Measurements from ENCODE around the gene CASQ1.

CASQ1 gene

GRCh38 chr1:160200786-160201185 is 10.4 kb downstream of the CASQ1 start:
- CTCF ChIA-PET = no interaction called here
- TF ChIP-seq CTBP1 (IDR thresholded peaks at IDR 0.05; ENCODE audit: borderline replicate concordance) (no peak), SP1 (IDR thresholded peaks at IDR 0.05) (no peak), HDGF (IDR thresholded peaks at IDR 0.05; ENCODE audit: borderline replicate concordance) (no peak), SUZ12 (IDR thresholded peaks at IDR 0.05) (no peak), BHLHE40 (IDR thresholded peaks at IDR 0.05; ENCODE audit: borderline replicate concordance) (no peak), ARNT (IDR thresholded peaks at IDR 0.05) (no peak)
- POLR2A ChIA-PET = no interaction called here
- no peak for DNase-seq (ENCODE audit: extremely low spot score)

DNA sequence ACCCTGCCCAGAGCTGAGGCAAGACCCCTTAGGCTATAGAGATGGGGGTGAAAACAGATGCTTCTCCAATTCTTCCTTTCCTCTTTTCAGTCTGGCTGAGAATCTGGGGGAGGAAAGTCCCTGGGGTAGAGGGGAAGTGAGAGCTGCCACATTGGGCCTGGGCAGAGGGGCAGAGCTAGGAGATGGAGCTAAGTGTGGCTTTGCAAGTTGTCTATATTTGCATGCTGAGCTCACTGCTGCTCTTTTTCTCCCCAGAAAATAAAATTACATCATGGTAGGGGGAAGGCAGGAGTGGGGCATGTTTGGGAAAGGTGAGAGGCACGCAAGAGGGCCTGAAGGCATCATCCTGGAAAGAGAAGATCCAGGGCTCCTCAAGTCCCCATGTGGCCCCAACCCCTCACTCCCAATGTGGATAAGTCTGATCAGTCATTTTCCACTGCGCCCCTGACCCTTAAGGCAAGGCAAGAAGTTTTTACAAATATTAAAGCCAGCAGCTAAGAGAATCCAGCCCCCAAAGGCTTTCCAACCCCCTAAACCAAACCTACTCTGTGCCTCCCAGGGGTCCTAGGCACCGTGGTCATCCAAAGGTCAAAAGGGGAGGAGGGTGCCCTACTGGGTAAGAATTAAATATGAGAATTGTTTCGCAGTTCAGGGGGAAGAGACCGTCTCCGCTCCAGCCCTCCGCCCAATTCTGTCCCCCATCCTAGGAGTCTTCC is 14.3 kb downstream of the CASQ1 start:
- no peak for DNase-seq (ENCODE audit: extremely low spot score)
- TF ChIP-seq LEF1 (IDR thresholded peaks at IDR 0.05; ENCODE audit: borderline replicate concordance) = no peak
- no peak for TF ChIP-seq ARNT (IDR thresholded peaks at IDR 0.05)
- TF ChIP-seq, protein P1, sequence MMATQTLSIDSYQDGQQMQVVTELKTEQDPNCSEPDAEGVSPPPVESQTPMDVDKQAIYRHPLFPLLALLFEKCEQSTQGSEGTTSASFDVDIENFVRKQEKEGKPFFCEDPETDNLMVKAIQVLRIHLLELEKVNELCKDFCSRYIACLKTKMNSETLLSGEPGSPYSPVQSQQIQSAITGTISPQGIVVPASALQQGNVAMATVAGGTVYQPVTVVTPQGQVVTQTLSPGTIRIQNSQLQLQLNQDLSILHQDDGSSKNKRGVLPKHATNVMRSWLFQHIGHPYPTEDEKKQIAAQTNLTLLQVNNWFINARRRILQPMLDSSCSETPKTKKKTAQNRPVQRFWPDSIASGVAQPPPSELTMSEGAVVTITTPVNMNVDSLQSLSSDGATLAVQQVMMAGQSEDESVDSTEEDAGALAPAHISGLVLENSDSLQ (IDR thresholded peaks at IDR 0.05) = no peak
- TF ChIP-seq FOXK2 (IDR thresholded peaks at IDR 0.05) = no peak
- TF ChIP-seq BHLHE40 (IDR thresholded peaks at IDR 0.05; ENCODE audit: borderline replicate concordance) = no peak
- TF ChIP-seq FOXA1 (IDR thresholded peaks at IDR 0.05) = no peak
- no peak for TF ChIP-seq HDGF (IDR thresholded peaks at IDR 0.05; ENCODE audit: borderline replicate concordance)
- TF ChIP-seq NFRKB (IDR thresholded peaks at IDR 0.05) = no peak
- no peak for TF ChIP-seq L3MBTL2 (conservative IDR thresholded peaks at IDR 0.05)
- TF ChIP-seq FOXM1 (IDR thresholded peaks at IDR 0.05; ENCODE audit: borderline replicate concordance) = no peak
- no peak for TF ChIP-seq ZNF384 (IDR thresholded peaks at IDR 0.05)
- no peak for TF ChIP-seq CTBP1 (IDR thresholded peaks at IDR 0.05; ENCODE audit: borderline replicate concordance)
- no peak for TF ChIP-seq SP1 (IDR thresholded peaks at IDR 0.05)
- TF ChIP-seq SUZ12 (IDR thresholded peaks at IDR 0.05) = no peak
- TF ChIP-seq TARDBP (IDR thresholded peaks at IDR 0.05) = no peak
- no peak for TF ChIP-seq ELF4 (IDR thresholded peaks at IDR 0.05)
- CTCF ChIA-PET = interaction anchor here (0.8 to 1.8 kb wide), 3 partner anchors 11 to 103 kb away, joined by 3 to 12 read pairs (median 5); no protein-coding TSS in a partner anchor
- POLR2A ChIA-PET = interaction anchor here (0.9 to 1.7 kb wide), 3 partner anchors 11 to 158 kb away, joined by 3 to 7 read pairs (median 3); no protein-coding TSS in a partner anchor

DNA sequence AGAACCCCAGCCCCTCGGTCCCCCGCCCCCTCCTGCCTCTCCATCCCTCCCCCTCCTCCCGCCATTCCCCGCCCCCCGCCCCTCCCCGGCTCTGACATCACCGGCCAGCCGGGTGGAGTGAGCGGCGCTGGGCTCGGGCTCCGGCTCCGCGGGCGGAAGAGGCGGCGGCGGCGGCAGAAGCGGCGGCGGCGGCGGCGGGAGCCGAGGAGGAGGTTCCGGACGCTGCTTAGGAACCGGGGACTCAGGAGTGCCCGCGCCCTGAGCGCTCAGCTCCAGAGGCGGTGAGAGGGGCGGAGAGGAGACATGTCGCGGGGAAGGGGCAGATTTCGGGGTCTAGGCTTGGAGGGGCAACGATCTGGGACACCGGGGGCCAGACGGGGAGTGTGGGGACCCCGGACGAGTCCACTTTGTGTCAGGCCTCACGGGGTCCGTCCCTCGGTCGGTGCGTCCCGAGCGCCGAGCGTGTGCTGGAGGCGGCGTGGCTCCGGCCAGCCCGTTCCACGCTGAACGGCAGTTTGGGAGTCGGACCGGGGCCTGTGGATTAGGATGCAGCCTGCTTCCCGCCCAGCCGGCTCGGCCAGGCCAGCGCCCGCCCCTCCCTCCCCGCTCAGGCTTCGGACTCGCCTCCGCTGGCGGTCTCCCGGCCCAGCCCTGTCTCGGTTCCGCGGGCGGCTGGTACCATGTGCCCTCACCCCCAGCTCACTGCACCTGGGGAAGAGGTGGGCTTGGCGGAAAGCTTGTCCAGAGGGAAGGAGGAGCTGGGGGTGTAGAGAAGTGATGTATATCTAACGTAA is 15.1 kb downstream of the CASQ1 start, which contains the start of gene PEA15:
PEA15 (plus strand) TSS at position 143 of the 794 bp plus-strand sequence. CDS start 6,161 bp downstream, outside the sequence.
- POLR2A ChIA-PET = interaction anchor here (1.1 to 1.7 kb wide), 2 partner anchors 12 to 14 kb away, joined by 3 to 7 read pairs; no protein-coding TSS in a partner anchor
- CTCF ChIA-PET = interaction anchor here (0.7 to 1.6 kb wide), 3 partner anchors 12 to 104 kb away, joined by 4 to 5 read pairs (median 5); no protein-coding TSS in a partner anchor
- TF ChIP-seq SUZ12 (IDR thresholded peaks at IDR 0.05) (no peak), NFRKB (IDR thresholded peaks at IDR 0.05) (no peak), FOXA1 (IDR thresholded peaks at IDR 0.05) (no peak), ELF4 (IDR thresholded peaks at IDR 0.05) (no peak), HDGF (IDR thresholded peaks at IDR 0.05; ENCODE audit: borderline replicate concordance) (0 out of 2 replicates have a peak, but pooled peaks have one; percentile 8), CTBP1 (IDR thresholded peaks at IDR 0.05; ENCODE audit: borderline replicate concordance) (no peak), L3MBTL2 (conservative IDR thresholded peaks at IDR 0.05) (peak; percentile 35; the same call in 1 of the 2 replicates), FOXK2 (IDR thresholded peaks at IDR 0.05) (no peak), TARDBP (IDR thresholded peaks at IDR 0.05) (no peak)

GRCh38 chr1:160206036-160206389 is 15.6 kb downstream of the CASQ1 start:
- TF ChIP-seq HDGF (IDR thresholded peaks at IDR 0.05; ENCODE audit: borderline replicate concordance) = 0 out of 2 replicates have a peak, but pooled peaks have one; percentile 1
- no peak for TF ChIP-seq CTBP1 (IDR thresholded peaks at IDR 0.05; ENCODE audit: borderline replicate concordance)
- POLR2A ChIA-PET = no interaction called here
- CTCF ChIA-PET = interaction anchor here (0.7 to 1.6 kb wide), 2 partner anchors 13 to 46 kb away, joined by 4 to 5 read pairs; no protein-coding TSS in a partner anchor
- peak; percentile 57 for DNase-seq (ENCODE audit: extremely low spot score)

More for the DNA sequence above, 15.1 kb downstream of the CASQ1 start, which contains the start of gene PEA15:
- DNase-seq (ENCODE audit: extremely low spot score) = peak; percentile 91

DNA sequence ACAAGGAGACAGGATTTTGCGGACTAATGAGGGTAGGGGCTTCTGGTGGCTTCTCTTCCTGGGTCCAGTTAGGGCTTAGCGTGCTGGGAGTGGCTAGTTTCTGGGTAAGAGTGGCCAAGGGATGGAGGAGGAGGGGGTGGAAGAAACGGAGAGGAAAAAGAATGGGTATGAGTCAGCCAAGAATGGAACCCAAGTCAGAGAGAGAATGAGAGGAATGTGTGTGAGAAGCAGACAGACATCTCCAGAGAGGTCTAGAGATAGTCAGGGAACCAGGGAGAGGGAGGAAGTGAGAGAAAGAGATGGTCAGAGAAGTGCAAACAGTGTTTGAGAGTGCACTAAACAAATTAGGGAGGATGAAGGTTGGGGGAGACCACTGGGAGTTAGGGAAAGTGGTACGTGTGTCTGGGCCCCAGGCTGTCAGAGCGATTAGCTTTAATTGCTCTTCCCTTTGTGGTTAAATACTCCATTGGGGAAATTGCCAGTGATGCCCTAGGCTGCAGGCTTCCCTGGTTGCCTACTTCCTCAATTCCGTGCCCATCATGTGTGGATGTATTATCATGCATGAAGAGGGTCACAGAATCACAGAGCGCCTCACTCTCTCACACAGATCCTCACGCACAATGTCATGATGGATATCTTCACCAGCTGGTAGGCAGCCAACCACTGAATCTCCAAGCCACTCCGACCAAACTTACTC is 16.2 kb downstream of the CASQ1 start:
- TF ChIP-seq L3MBTL2 (conservative IDR thresholded peaks at IDR 0.05) = no peak
- TF ChIP-seq FOXM1 (IDR thresholded peaks at IDR 0.05; ENCODE audit: borderline replicate concordance) = no peak
- no peak for TF ChIP-seq FOXK2 (IDR thresholded peaks at IDR 0.05)
- no peak for TF ChIP-seq NFRKB (IDR thresholded peaks at IDR 0.05)
- TF ChIP-seq ELF4 (IDR thresholded peaks at IDR 0.05) = no peak; the same call in 1 of the 2 replicates
- no peak for TF ChIP-seq FOXA1 (IDR thresholded peaks at IDR 0.05)
- TF ChIP-seq, protein P1 (IDR thresholded peaks at IDR 0.05) = no peak
- TF ChIP-seq LEF1 (IDR thresholded peaks at IDR 0.05; ENCODE audit: borderline replicate concordance) = no peak
- ChIA-PET POLR2A (interaction anchor here (0.9 kb wide), 1 partner anchor 56 kb away, joined by 3 read pairs; the partner anchor contains the start of gene DCAF8), CTCF (interaction anchor here (1.6 kb wide), 1 partner anchor 46 kb away, joined by 5 read pairs; no protein-coding TSS in a partner anchor)
- DNase-seq (ENCODE audit: extremely low spot score) = no peak

Data from HEK293T (cell line).